MM.1S (cell line): ENCODE data around the gene MMAB.
A peak's percentile ranks its signal among the peaks of the same experiment; 100 is the strongest.

Experiments used
- DNase-seq: peaks from one replicate; pipeline ENCODE4 v3.0.0-alpha.2; 2015
- H2AFZ ChIP-seq: fragments of 300-600 bp; sonication (generic); 2 replicates; pipeline ENCODE4 v1.6.0; 2016; ENCODE audit warnings: antibody characterized with exemption, low read length
- H3F3A ChIP-seq: fragments of 300-600 bp; sonication (generic); 2 replicates; pipeline ENCODE4 v1.6.1; 2016; ENCODE audit warnings: mild to moderate bottlenecking, antibody characterized with exemption, low read length, moderate library complexity, mixed read lengths; ENCODE audit not compliant: insufficient read depth
- H3K27ac ChIP-seq: fragments of 300-600 bp; sonication (generic); 2 replicates; pipeline ENCODE4 v1.5.1; 2016; ENCODE audit warnings: mild to moderate bottlenecking, low read length
- H3K27me3 ChIP-seq: fragments of 300-600 bp; sonication (generic); replicated peaks from 2 replicates; pipeline ENCODE4 v1.6.0; 2016; ENCODE audit warnings: low read length; ENCODE audit not compliant: insufficient read depth
- H3K36me3 ChIP-seq: fragments of 300-600 bp; sonication (generic); replicated peaks from 2 replicates; pipeline ENCODE4 v1.6.1; 2016; ENCODE audit warnings: mild to moderate bottlenecking, low read length, mixed read lengths; ENCODE audit not compliant: insufficient read depth
- H3K4me1 ChIP-seq: fragments of 300-600 bp; sonication (generic); 2 replicates; pipeline ENCODE4 v1.6.1; 2016; ENCODE audit warnings: low read length, mixed read lengths
- H3K4me2 ChIP-seq: fragments of 300-600 bp; sonication (generic); 2 replicates; pipeline ENCODE4 v1.6.0; 2016; ENCODE audit warnings: low read depth, low read length
- H3K4me3 ChIP-seq: fragments of 300-600 bp; sonication (generic); 2 replicates; pipeline ENCODE4 v1.5.1; 2016; ENCODE audit warnings: low read length, mixed read lengths
- H3K79me2 ChIP-seq: fragments of 300-600 bp; sonication (generic); 2 replicates; pipeline ENCODE4 v1.6.1; 2016; ENCODE audit warnings: mixed run types, low read length, mixed read lengths
- H3K9ac ChIP-seq: fragments of 300-600 bp; sonication (generic); 2 replicates; pipeline ENCODE4 v1.6.1; 2016; ENCODE audit warnings: low read length, mixed read lengths
- H3K9me2 ChIP-seq: fragments of 300-600 bp; sonication (generic); replicated peaks from 2 replicates; pipeline ENCODE4 v1.6.1; 2016; ENCODE audit warnings: mild to moderate bottlenecking, low read length, mixed read lengths; ENCODE audit not compliant: insufficient read depth
- H3K9me3 ChIP-seq: fragments of 300-600 bp; sonication (generic); replicated peaks from 2 replicates; pipeline ENCODE4 v1.6.1; 2016; ENCODE audit warnings: mild to moderate bottlenecking, low read length, mixed read lengths; ENCODE audit not compliant: insufficient read depth
- H4K20me1 ChIP-seq: fragments of 300-600 bp; sonication (generic); 2 replicates; pipeline ENCODE4 v1.6.1; 2016; ENCODE audit warnings: mild to moderate bottlenecking, low read length, moderate library complexity, mixed read lengths; ENCODE audit not compliant: insufficient read depth
- CTCF ChIP-seq: fragments of 300-600 bp; sonication (generic); IDR thresholded peaks from 2 replicates; pipeline ENCODE4 v1.5.1; 2016; ENCODE audit warnings: antibody characterized with exemption, low read length, mixed read lengths
- EZH2 ChIP-seq: fragments of 300-600 bp; sonication (generic); optimal IDR thresholded peaks from 2 replicates; pipeline ENCODE3; 2017; ENCODE audit warnings: low read depth, mild to moderate bottlenecking, antibody characterized with exemption, low read length, mixed read lengths
- EZH2phosphoT487 ChIP-seq: fragments of 300-600 bp; sonication (generic); IDR thresholded peaks from 2 replicates; pipeline ENCODE4 v1.6.1; 2018; ENCODE audit warnings: antibody characterized with exemption, low read length

MMAB gene

GRCh38 chr12:109519787-109520186, 53.5 kb downstream of the MMAB start:
- Histone ChIP-seq H3K79me2 (no peaks in the 10 kb centered on the region), H3K4me2 (no peak overlapping the region), H3F3A (no peaks in the 10 kb centered on the region), H3K9ac (no peak overlapping the region), H3K4me3 (no peak overlapping the region), H3K36me3 (no peaks in the 10 kb centered on the region), H3K27me3 (no peaks in the 10 kb centered on the region), H3K9me2 (no peaks in the 10 kb centered on the region), H3K9me3 (no peaks in the 10 kb centered on the region), H2AFZ (no peak overlapping the region), H4K20me1 (no peaks in the 10 kb centered on the region), H3K4me1 (no peaks in the 10 kb centered on the region), H3K27ac (no peak overlapping the region)
- TF ChIP-seq EZH2phosphoT487 (no peak), CTCF (no peak), EZH2 (no peak)
- no peak for DNase-seq

GRCh38 chr12:109518820-109519665, 54.3 kb downstream of the MMAB start:
- H3K4me3 ChIP-seq: no peak overlapping the region
- no peak overlapping the region for H2AFZ ChIP-seq
- no peaks in the 10 kb centered on the region for H3F3A ChIP-seq
- H3K27ac ChIP-seq: no peak overlapping the region
- H3K9ac ChIP-seq: no peak overlapping the region
- H3K36me3 ChIP-seq: no peaks in the 10 kb centered on the region
- no peaks in the 10 kb centered on the region for H3K27me3 ChIP-seq
- peak; percentile 62 for TF ChIP-seq CTCF
- no peak for TF ChIP-seq EZH2phosphoT487
- H4K20me1 ChIP-seq: no peaks in the 10 kb centered on the region
- H3K4me1 ChIP-seq: no peaks in the 10 kb centered on the region
- no peaks in the 10 kb centered on the region for H3K9me3 ChIP-seq
- H3K9me2 ChIP-seq: no peaks in the 10 kb centered on the region
- DNase-seq: peak; percentile 10
- no peaks in the 10 kb centered on the region for H3K79me2 ChIP-seq
- H3K4me2 ChIP-seq: no peak overlapping the region

DNA sequence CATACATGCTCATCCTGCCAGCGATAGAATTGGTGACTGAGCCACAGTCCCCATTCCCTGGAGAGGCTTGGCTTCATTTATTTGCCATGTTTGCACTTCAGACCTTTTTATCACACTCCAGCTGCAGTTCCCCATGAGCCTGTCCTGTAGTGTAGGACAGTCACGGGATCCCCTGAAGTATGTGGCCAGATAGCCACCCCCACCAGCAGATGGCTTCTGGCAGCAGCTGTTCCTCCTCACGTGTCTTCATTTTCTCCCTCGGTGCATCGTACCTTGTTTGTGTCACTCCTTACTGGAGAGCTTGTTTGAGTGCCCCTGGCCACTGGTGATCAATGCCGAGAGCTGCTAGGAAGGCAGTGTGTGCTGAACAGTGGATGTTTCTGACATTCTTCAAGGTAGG, 55.7 kb downstream of the MMAB start:
- Histone ChIP-seq H3K79me2 (no peaks in the 10 kb centered on the region), H3F3A (no peaks in the 10 kb centered on the region), H3K9me3 (no peaks in the 10 kb centered on the region), H3K27ac (no peak overlapping the region), H3K9ac (no peak overlapping the region), H3K36me3 (no peaks in the 10 kb centered on the region), H3K4me3 (no peak overlapping the region), H2AFZ (no peak overlapping the region), H3K27me3 (no peaks in the 10 kb centered on the region), H3K4me1 (no peaks in the 10 kb centered on the region), H4K20me1 (no peaks in the 10 kb centered on the region), H3K9me2 (no peaks in the 10 kb centered on the region), H3K4me2 (no peak overlapping the region)
- no peak for DNase-seq
- TF ChIP-seq EZH2 (no peak), CTCF (no peak), EZH2phosphoT487 (no peak)
